22Rv1 (cell line): ENCODE results near the gene PAK5.

Experiments used
- H3K27ac ChIP-seq: fragments of 450-650 bp; 2 replicates; pipeline ENCODE4 v1.5.1; 2017
- CTCF ChIP-seq: fragments of 450-650 bp; IDR thresholded peaks from 2 replicates; pipeline ENCODE4 v1.5.1; 2017; ENCODE audit warnings: mild to moderate bottlenecking
- ZFX ChIP-seq: fragments of 450-650 bp; IDR thresholded peaks from 2 replicates; pipeline ENCODE4 v1.6.1; 2017; ENCODE audit warnings: antibody characterized with exemption, borderline replicate concordance

PAK5 gene

GRCh38 chr20:9565910-9566550 is 272.8 kb downstream of the PAK5 start:
- no peak overlapping the region for H3K27ac ChIP-seq
- no peak for TF ChIP-seq CTCF
- no peak for TF ChIP-seq ZFX

GRCh38 chr20:9557411-9557810 is 281.5 kb downstream of the PAK5 start:
- no peak overlapping the region for H3K27ac ChIP-seq
- TF ChIP-seq ZFX (no peak), CTCF (no peak)

- TF ChIP-seq CTCF = no peak
- no peak for TF ChIP-seq ZFX
- H3K27ac ChIP-seq = no peak overlapping the region
These were observed 283.1 kb downstream of the PAK5 start for GRCh38 chr20:9555781-9556180.

GRCh38 chr20:9551808-9552550 is 286.9 kb downstream of the PAK5 start:
- TF ChIP-seq CTCF (no peak), ZFX (no peak)

GRCh38 chr20:9550871-9551270 is 288.0 kb downstream of the PAK5 start:
- no peak overlapping the region for H3K27ac ChIP-seq
- TF ChIP-seq ZFX (no peak), CTCF (no peak)

More at GRCh38 chr20:9551808-9552550, 286.9 kb downstream of the PAK5 start:
- no peak overlapping the region for H3K27ac ChIP-seq

- H3K27ac ChIP-seq = no peak overlapping the region
- TF ChIP-seq ZFX = no peak
- TF ChIP-seq CTCF = no peak
These were observed 288.6 kb downstream of the PAK5 start for GRCh38 chr20:9550283-9550682.

- TF ChIP-seq ZFX (no peak), CTCF (no peak)
- H3K27ac ChIP-seq = no peak overlapping the region
These were observed 295.7 kb downstream of the PAK5 start for GRCh38 chr20:9543214-9543613.
